Left ventricle myocardium superior (tissue), 1 donor: ENCODE measurements around the gene ATF1. TPM values are rescaled to one million over a fixed set of nuclear protein-coding genes. Genes with fewer than 3 reads are reported as not detected.

ENCODE experiments used
- ATAC-seq: fragments of 200-7000 bp; cut with Tn5 transposase; one replicate; pipeline ENCODE4 v1.9.1; 2020; ENCODE audit warnings: mild to moderate bottlenecking, moderate library complexity
- DNase-seq: peaks from one replicate; pipeline ENCODE4 v3.0.0-alpha.2; 2020
- intact Hi-C: fragments of 100-400 bp; cut with micrococcal nuclease; formaldehyde crosslinking; loops from one replicate; pipeline ENCODE4 v1.11.0; 2022
- long read RNA-seq: library from polyadenylated mRNA; unstranded; transcript quantifications from one replicate; pipeline ENCODE4 v2.0.0, GENCODE V29; 2021
- total RNA-seq: library from RNA; stranded (reverse); fragmentation: NEBNext Ultra II Directional; extraction: Animal tissue kit (Norgen Biotek cat#: 25700); gene quantifications from one replicate; pipeline ENCODE4 v1.2.1, GENCODE V29; 2021
- donor health status: DM: no; HTN: yes; CAD: no; lungs with severe emphysema.

Gene ATF1
- total RNA-seq: 25.9 TPM
- long read RNA-seq, transcript ATF1-201 (7 exons, 2,181 nt): major isoform, 16 of 24 reads
- long read RNA-seq, partial matches to known transcripts: 6 of 24 reads
- long read RNA-seq, other reads (novel, unspliced or antisense): 2 of 24 reads

DNA sequence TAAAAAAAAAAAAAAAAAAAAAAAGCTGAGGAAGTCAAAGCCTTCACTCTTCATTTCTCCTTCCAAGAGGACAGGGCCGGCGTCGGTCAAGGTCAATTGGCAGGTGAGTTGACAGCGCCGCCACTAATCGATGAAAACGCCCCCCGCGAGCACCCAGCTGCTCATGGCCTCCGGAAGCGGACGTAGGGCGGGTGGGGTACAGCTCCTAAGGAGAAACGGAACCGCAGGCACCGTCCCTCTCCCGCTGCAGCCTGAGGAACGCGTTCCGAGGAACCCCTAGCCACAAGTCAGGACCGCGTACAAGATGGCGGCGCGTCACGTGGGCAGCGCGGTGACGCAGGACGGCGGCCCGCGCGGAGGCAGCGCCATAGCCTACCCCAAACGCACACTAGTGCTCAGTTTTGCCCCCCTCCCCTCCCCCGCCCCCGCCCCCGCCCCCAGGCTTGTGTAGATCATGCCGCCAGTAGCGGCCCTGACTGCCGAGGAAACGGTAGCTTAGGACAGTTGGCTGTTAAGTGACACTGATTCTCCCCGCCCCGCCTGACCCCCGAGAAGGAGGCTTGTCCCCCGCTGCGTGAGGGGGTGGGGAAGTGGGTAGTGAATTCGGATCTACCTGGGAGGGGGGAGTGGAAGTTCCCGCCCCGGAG is at the start of gene ATF1:
Gene ATF1, plus strand, starts transcription at position 463 of the 647 bp plus-strand sequence. CDS start 16,045 bp downstream, outside the sequence.
- intact Hi-C loops: no loop called here
- ATAC-seq (peak; percentile 92), DNase-seq (peak; percentile 96)

GRCh38 chr12:50715174-50715573 is 48.7 kb upstream of the ATF1 start:
- no peak for DNase-seq
- peak; percentile 49 for ATAC-seq
- intact Hi-C loops: no loop called here

- ATAC-seq (peak; percentile 64), DNase-seq (no peak)
- intact Hi-C loops: no loop called here
Measured at GRCh38 chr12:50718760-50719159, 45.1 kb upstream of the ATF1 start.

DNA sequence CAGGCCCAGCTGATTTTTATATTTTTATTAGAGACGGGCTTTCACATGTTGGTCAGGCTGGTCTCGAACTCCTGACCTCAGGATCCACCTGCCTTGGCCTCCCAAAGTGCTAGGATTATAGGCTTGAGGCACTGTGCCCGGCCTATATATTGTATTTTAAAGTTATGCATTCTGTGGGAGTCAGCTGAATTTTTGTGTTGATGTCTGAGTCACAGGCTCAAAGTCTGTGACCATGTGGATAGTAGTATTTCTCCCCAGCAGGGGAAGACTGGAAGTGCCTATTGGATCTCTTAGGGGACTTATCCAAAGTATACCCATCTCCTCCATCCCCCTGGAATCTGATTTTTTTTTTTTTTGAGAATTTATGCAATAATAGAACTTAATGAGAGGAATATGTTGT is 43.8 kb upstream of the ATF1 start:
- intact Hi-C loops: no loop called here
- ATAC-seq (no peak), DNase-seq (no peak)

- DNase-seq (no peak), ATAC-seq (no peak)
- intact Hi-C loops: no loop called here
Measured at GRCh38 chr12:50720501-50720900, 43.4 kb upstream of the ATF1 start.

DNA sequence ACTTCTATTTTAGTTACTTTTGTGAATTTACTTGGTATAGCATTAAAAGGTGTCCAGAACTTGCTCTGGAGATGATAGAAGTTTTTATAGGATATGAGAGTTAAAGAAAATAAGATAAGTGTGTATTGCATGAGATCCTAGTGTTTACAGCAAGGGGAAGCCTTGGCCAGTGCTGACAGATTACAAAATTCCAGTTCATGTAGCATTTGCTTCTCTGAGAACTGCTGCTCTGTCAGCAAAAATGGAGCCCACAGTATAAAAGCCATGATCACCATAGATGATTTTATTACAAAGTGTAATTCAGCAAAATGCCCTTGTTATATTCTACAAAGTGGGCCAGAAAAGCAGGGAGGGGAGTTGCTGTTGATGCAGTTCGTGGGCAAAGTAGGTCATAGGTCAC is 40.0 kb upstream of the ATF1 start:
- intact Hi-C loops: no loop called here
- DNase-seq (no peak), ATAC-seq (no peak)

- ATAC-seq: peak; percentile 47
- intact Hi-C loops: no loop called here
- DNase-seq: no peak
Measured at GRCh38 chr12:50725011-50725942, 38.6 kb upstream of the ATF1 start.

GRCh38 chr12:50727466-50727865 is 36.4 kb upstream of the ATF1 start:
- ATAC-seq (no peak), DNase-seq (no peak)
- intact Hi-C loops: no loop called here

- intact Hi-C loops: no loop called here
- ATAC-seq: no peak
Measured at GRCh38 chr12:50728417-50728816, 35.5 kb upstream of the ATF1 start.

DNA sequence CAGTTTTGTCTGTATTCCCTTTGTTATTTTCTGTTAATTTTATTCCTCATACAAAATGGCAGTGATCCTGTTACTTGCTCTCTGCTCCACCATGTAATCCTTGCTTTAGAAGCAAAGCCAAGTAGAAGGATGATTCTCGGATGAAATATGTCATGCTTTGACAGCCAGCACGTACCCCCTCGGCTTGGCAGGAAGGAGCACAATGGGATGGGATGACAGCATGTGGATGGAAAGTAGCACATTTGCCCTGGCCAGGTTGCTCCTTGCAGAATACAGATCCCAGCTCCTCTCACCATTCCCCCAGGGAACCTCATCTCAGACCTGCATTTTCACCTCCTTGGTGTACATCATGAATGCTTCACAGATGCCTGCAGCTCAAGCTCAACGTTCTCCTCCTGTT is 35.1 kb upstream of the ATF1 start:
- ATAC-seq (no peak), DNase-seq (no peak)
- intact Hi-C loops: no loop called here

More at GRCh38 chr12:50728417-50728816, 35.5 kb upstream of the ATF1 start:
- DNase-seq: no peak

GRCh38 chr12:50732591-50732990 is 31.3 kb upstream of the ATF1 start:
- DNase-seq (no peak), ATAC-seq (no peak)
- intact Hi-C loops: no loop called here

GRCh38 chr12:50733706-50734105 is 30.2 kb upstream of the ATF1 start:
- intact Hi-C loops: no loop called here
- no peak for DNase-seq
- ATAC-seq: no peak

DNA sequence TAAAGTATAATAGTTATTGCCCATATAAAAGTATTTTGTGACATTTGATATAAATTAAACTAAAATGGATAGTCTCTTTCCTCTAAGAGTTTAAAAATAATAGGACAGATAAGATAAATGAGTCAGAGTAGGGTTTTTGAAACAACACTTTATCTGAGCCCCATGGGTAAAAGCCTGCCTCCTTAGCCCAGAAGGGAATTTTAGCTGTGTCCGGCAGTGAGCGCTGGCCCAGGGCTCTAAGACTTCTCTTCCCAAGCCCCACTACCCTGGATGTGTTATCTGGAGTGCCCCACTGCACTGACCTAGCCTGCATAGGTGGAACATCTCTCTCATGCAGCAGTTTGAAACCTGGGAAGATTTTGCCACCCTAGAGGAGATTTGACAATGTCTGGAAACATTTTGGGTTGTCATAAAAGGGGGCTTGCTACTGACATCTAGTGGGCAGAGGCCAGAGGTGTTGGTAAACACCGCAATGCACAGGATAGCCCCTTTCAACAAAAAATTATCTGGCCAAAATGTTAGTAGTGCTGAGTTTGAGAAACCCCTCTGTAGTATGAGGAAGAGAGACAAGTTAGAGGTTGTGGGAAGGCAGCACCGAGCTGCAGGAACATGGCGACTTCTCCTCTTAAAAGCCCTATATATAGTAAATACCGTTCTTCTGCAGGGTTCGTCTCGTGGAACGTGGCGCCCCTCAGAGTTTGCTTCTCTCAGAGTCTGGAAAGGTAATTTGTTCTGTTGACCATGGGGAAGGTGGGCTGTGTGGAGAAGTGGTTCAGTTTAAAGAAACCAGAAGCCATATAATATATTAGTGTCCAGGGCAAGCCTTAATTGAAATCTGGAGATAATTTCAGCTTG is 29.3 kb upstream of the ATF1 start:
- ATAC-seq: peak; percentile 72
- intact Hi-C loops: no loop called here
- DNase-seq: no peak

GRCh38 chr12:50739611-50740010 is 24.3 kb upstream of the ATF1 start:
- intact Hi-C loops: no loop called here
- ATAC-seq (no peak), DNase-seq (no peak)

- DNase-seq: no peak
- no peak for ATAC-seq
- intact Hi-C loops: no loop called here
Measured at GRCh38 chr12:50740307-50740706, 23.6 kb upstream of the ATF1 start.

GRCh38 chr12:50742776-50743175 is 21.1 kb upstream of the ATF1 start:
- intact Hi-C loops: no loop called here
- no peak for ATAC-seq

DNA sequence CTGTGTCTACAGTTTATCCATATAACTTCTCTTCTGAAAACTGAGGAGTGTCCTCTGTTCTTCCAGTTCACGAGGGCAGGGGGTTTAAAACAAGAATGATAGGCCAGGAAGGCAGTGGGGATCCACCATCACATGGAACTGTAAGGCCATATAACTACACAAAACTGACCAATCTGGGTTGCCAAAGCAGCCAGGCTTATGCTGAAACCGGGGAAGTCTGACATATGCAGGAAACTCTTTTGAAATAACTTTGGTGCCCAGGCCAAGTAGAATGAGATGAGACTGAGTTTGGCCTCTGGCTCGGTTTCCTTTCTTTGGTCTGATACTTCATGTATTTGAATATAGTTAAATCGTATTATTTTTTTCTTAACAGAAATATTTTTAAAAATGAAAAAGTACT is 18.0 kb upstream of the ATF1 start:
- intact Hi-C loops: no loop called here
- DNase-seq (no peak), ATAC-seq (no peak)

More at GRCh38 chr12:50742776-50743175, 21.1 kb upstream of the ATF1 start:
- DNase-seq: no peak

- DNase-seq: no peak
Measured at GRCh38 chr12:50746431-50746830, 17.5 kb upstream of the ATF1 start.

GRCh38 chr12:50747817-50748216 is 16.1 kb upstream of the ATF1 start:
- DNase-seq (no peak), ATAC-seq (no peak)
- intact Hi-C loops: no loop called here

More at GRCh38 chr12:50746431-50746830, 17.5 kb upstream of the ATF1 start:
- ATAC-seq: no peak
- intact Hi-C loops: no loop called here
